HG02870 (cell line): ENCODE data around the gene ZNF317.

ENCODE experiments used
- ATAC-seq: cut with Tn5 transposase; IDR thresholded peaks from one replicate; pipeline ENCODE4 v1.9.1; 2021; ENCODE audit warnings: mild to moderate bottlenecking, moderate library complexity; ENCODE audit not compliant: unreplicated experiment

Gene ZNF317

DNA sequence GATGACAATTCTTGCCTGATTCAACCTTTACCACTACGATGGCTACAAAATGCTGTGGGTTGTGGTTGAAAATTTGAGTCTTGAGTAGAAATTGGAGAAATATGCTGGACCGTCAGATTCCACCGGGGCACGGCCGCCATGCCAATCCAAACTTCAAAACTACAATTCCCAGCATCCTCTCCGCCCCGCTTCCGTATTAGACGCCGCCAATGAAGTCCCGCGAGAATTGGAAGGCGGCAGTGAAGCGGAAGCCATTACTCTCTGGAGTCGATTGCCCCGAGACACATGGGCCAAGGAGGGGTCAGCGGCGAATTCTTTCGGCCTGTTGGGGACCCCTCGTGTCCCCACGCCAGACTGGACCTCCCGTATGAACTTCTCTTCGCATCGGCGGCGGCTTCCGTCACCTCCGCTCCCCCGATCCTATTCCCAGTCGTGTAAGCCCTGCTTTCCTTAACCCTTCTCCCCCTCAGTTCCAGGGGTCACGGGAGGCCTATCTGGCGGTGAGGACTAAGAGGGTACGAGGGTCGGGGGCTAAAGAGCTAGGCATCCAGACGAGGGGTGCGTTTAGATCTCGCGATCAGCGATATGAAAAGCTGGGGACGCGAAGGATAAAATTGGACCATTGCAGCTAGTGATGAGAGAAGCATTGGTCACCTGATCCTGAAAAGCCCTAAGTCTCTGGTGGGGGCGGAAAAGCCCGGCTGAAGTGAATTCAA lies at the start of gene ZNF317:
ZNF317 (plus strand) TSS at position 239 of the 716 bp plus-strand sequence. CDS start 15,620 bp downstream, outside the sequence.
- peak; percentile 90 for ATAC-seq

GRCh38 chr19:9107375-9107774 lies 32.8 kb upstream of the ZNF317 start, which contains the start of gene OR7G2:
OR7G2 (minus strand) TSS chr19:9107475; CDS start chr19:9103243, 4,232 bp downstream.
- no peak for ATAC-seq

GRCh38 chr19:9109959-9110358 lies 30.2 kb upstream of the ZNF317 start:
- ATAC-seq: no peak

DNA sequence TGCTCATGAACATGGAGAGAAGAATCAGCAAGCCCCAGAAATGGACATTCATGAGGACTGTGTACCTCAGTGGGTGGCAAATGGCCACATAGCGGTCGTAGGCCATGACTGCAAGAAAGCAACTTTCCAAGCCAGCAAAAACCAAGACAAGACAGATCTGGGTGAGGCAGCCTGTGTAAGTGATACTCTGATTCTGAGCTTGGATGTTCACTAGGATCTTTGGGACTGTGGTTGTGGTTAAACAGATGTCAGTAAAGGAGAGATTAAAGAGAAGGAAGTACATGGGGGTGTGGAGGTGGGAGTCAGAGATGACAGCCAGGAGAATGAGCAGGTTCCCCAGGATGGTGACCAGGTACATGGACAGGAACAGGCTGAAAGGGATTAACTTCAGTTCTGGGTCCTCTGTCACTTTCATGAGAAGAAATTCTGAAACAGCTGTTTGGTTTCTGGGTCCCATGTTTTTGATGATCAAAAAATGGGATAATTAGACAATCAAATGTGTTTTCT lies 24.8 kb upstream of the ZNF317 start, which contains the start of gene OR7G1:
OR7G1 (minus strand) TSS at position 457 of the 507 bp plus-strand sequence; CDS start at position 457, 0 bp downstream.
- no peak for ATAC-seq

GRCh38 chr19:9116547-9116946 lies 23.6 kb upstream of the ZNF317 start:
- ATAC-seq: no peak

DNA sequence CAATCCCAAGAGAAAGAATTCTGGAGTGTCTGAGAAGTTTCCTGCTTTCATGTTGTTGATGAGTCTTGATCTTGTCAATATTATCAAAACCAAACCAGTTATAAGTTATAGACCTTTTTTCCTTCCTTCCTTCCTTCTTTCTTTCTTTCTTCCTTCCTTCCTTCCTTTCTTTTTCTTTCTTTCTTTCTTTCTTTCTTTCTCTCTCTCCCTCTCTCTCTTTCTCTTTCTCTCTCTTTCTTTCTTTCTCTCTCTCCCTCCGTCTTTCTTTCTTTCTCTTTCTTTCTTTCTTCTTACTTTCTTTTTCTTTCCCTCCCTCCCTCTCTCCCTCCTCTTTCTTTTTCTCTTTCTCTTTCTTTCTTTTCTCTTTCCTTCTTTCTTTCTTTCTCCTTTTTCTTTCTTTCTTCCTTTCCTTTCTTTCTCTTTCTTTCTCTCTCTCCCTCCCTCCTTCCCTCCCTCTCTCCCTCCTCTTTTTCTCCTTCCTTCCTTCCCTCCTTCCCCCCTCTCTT lies 13.2 kb upstream of the ZNF317 start, which contains the start of gene OR7G3:
OR7G3 (minus strand) TSS at position 51 of the 506 bp plus-strand sequence; CDS start at position 51, 0 bp downstream.
- no peak for ATAC-seq

- ATAC-seq: no peak
Observed at GRCh38 chr19:9128171-9128570, 12.0 kb upstream of the ZNF317 start.

DNA sequence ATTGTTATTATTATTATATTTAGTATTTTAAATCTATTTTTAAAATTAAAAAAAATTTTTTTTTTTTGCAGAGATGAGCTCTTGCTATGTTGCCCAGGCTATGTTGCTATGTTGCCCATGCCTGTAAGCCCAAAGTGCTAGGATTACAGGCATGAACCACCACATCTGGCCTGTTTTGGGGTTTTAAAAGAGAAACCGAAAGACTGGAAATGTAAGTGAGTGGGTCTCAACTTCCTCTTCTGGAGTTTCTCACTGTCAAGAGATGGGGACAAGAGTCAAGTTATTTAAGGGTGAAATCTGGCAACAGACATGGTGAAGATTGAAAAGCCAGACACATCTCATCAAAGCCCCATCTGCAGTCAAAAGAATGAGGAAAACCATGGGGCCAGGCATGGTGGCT lies 9.2 kb upstream of the ZNF317 start:
- no peak for ATAC-seq

DNA sequence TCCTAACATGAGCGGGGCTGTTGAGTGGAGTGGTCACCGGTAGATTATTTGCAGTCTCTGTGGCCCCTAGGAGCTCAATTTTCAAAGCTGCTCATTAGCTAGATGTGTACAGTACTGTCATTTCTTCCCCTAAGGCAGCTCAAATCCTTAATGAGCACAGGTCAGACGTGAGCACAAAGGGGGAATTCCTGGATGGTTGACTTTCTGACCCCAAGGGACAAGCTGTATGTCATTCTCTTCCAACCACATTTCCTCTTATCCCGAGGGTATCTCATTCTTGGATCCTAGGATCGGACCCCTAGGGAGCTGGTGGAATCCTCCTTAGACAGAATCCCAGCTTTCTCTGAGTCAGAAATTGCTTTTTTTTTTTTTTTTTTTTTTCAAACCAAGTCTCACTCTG lies 7.8 kb upstream of the ZNF317 start:
- no peak for ATAC-seq

GRCh38 chr19:9139609-9140158 lies 513 bp upstream of the ZNF317 start:
- no peak for ATAC-seq

DNA sequence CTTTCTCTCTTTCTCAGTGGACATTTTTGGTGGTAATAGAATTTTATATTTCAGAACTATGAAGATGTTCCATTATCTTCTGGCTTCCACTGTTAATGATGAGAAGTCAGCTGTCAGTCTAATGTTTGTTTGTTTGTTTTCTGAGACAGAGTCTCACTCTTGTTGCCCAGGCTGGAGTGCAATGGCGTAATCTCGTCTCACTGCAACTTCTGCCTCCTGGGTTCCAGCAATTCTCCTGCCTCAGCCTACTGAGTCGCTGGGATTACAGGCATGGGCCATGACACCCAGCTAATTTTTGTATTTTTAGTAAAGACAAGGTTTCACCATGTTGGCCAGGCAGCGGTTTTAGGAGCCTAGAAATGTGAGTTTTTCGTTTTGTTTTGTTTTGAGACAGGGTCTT lies 4.7 kb downstream of the ZNF317 start:
- no peak for ATAC-seq

DNA sequence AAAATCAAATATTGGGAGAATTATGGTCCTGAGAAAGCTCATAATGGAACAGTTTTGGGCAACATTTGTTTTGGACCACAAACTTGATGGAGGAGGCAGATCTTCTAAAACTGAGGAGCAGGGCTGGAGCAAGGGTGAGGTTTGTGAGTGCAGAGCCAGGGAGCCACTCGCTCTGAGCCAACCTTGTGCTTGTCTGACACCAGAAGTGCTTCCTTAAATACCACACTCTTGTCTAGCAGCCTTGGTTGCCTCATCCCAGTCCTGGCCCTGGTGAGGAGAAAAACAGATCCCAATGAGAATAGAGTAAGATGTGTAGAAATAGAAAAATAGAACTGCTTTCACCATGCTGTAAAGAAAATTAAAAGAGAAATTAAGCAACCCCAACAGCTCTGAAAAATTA lies 6.7 kb downstream of the ZNF317 start:
- ATAC-seq: no peak

- no peak for ATAC-seq
Observed at GRCh38 chr19:9148697-9149096, 8.5 kb downstream of the ZNF317 start.

DNA sequence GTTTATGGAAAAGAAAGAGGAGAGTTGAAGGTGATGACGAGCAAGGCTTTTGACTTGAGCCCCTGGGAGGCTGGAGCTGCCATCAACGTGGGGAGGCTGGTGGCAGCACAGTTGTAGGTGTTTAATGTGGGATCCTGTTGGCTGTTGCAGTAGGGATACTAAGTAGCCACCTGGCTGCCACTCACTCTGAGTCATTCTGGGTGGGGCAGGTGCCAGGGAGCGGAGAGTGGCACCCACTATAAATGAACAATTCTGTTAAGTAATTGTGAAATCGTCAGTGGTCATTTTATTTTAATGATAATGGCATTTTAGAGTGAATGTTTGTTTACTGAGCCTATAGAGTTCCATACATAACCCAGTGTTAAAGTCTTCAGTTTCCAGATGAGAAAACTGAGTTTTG lies 9.8 kb downstream of the ZNF317 start:
- ATAC-seq: no peak

DNA sequence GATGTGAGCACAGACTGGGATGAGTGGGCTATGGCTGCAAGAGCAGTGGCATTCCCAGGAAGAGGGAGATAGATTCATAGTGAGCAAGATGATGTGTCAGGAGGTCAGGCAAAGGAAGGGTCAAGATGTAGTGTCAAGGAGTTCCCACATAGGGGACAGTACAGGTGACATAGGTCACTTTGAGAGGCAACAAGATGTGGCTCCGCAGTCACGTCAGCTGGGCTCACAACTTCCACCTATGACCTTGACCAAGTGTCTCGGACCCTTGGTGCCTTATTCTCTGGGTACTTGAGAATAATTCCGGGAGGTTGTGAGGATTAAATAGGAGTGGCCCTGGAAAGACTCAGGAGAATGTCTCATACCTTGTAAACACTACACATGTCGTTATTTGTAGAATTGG lies 10.5 kb downstream of the ZNF317 start:
- no peak for ATAC-seq

DNA sequence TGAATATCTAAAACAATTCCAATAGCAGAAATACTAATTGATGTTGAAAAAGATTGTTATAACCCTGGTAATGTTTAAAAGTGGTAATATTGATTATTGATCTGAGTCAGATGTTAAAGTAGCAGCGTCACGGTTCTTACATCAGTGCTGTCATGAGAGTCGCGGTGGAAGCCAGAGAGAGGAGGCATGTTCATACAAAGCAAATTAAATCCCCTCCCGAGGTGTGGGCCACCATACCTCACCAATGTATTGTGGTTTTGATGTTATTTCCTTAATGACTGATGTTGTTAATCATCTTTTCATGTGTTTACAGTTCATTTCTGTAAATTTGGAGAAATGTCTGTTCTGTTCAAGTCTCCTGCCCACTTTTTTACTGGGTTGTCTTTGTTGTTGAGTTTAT lies 11.2 kb downstream of the ZNF317 start:
- no peak for ATAC-seq

GRCh38 chr19:9155591-9155990 lies 15.4 kb downstream of the ZNF317 start:
- ATAC-seq: no peak

- no peak for ATAC-seq
Observed at GRCh38 chr19:9156304-9156703, 16.1 kb downstream of the ZNF317 start.

GRCh38 chr19:9159891-9160290 lies 19.7 kb downstream of the ZNF317 start:
- ATAC-seq: no peak

GRCh38 chr19:9161427-9161826 lies 21.2 kb downstream of the ZNF317 start:
- ATAC-seq: no peak

DNA sequence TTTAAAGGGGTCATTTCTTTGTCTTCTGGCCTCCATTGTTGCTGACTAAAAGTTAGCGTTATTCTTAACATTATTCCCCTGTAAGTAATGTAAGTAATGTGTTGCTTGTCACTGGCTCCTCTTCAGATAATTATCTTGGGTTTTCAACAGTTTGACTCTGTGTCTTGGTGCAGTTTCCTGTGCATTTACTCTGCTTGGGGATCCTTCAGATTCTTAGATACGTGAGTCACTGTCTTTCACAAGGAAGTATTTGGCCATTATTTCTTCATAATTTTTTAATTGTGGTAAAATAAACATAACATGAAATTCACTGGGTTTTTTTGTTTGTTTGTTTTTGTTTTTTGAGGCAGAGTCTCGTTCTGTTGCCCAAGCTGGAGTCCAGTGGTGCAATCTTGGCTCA lies 25.1 kb downstream of the ZNF317 start:
- ATAC-seq: no peak

GRCh38 chr19:9166846-9167245 lies 26.6 kb downstream of the ZNF317 start:
- no peak for ATAC-seq
